HG02623 (cell line): ENCODE results near the gene SCYL2.

ENCODE experiments used
- ATAC-seq: cut with Tn5 transposase; IDR thresholded peaks from one replicate; pipeline ENCODE4 v1.9.1; 2021; ENCODE audit warnings: moderate library complexity; ENCODE audit not compliant: unreplicated experiment

The SCYL2 gene

GRCh38 chr12:100372853-100373640 is 106.1 kb downstream of the SCYL2 start:
- ATAC-seq: no peak

- ATAC-seq: no peak
These were observed 108.2 kb downstream of the SCYL2 start for GRCh38 chr12:100375038-100375735.

GRCh38 chr12:100376161-100376560 is 109.2 kb downstream of the SCYL2 start:
- ATAC-seq: no peak

GRCh38 chr12:100381379-100381778 is 114.4 kb downstream of the SCYL2 start:
- no peak for ATAC-seq

- ATAC-seq: no peak
These were observed 115.4 kb downstream of the SCYL2 start for GRCh38 chr12:100382338-100382737.

- ATAC-seq: no peak
These were observed 116.9 kb downstream of the SCYL2 start for GRCh38 chr12:100383586-100384558.

- no peak for ATAC-seq
These were observed 117.6 kb downstream of the SCYL2 start for GRCh38 chr12:100384559-100384935.

GRCh38 chr12:100388382-100388781 is 121.4 kb downstream of the SCYL2 start:
- ATAC-seq: no peak
